ENCODE measurements around the gene SMYD3. TPM values are rescaled to one million over a fixed set of nuclear protein-coding genes. Genes with fewer than 3 reads are reported as not detected.

The SMYD3 gene
- total and polyA plus RNA-seq, 10 of the 15 experiments (the other 5 are each of a cell fraction or from before 2014, with no cell fraction given) = 18.3 to 54.0 (median 24.8) TPM

GRCh38 chr1:245810789-245811337 is 696.2 kb downstream of the SMYD3 start (continued):
- peak; percentile 66 to 67; a peak in 2 of 4 replicates for TF ChIP-seq IKZF2 (IDR thresholded peaks at IDR 0.05)

GRCh38 chr1:245810181-245810769 is 696.8 kb downstream of the SMYD3 start:
- peaks cover 45% of the 10 kb centered on the region for H3K4me1 ChIP-seq (ENCODE audit: control insufficient read depth, insufficient read depth, low read length)
- H3K27ac ChIP-seq (ENCODE audit: control insufficient read depth, insufficient read depth) = no peak overlapping the region
- DNase-seq (ENCODE audit: low read depth, low spot score) = no peak
- peak overlapping the region; percentile 19; the same call in 1 of the 2 replicates for H2AFZ ChIP-seq (ENCODE audit: control insufficient read depth, low read depth, low read length)
- ChIA-PET RAD21 (ENCODE audit: unreplicated experiment) (interaction anchor here (0.7 to 2.0 kb wide), 11 partner anchors 48 to 189 kb away, joined by 3 to 10 read pairs (median 3); no protein-coding TSS in a partner anchor), POLR2A (interaction anchor here (0.6 to 1.9 kb wide), 6 partner anchors 9 to 166 kb away, joined by 3 to 6 read pairs (median 4); no protein-coding TSS in a partner anchor), SMC1A (ENCODE audit: uncharacterized antibody, unreplicated experiment) (interaction anchor here (0.6 to 4.3 kb wide), 18 partner anchors 9 to 191 kb away, joined by 3 to 21 read pairs (median 3); no protein-coding TSS in a partner anchor), CTCF (interaction anchor here (0.7 to 3.1 kb wide), 8 partner anchors 11 to 657 kb away, joined by 3 to 14 read pairs (median 3); no protein-coding TSS in a partner anchor)
- intact Hi-C loops (cut with micrococcal nuclease; ENCODE audit: unreplicated experiment) (no loop called here), in situ Hi-C loops (cut with MboI) (no loop called here)
- ATAC-seq = peak; percentile 2; the same call in 1 of the 3 replicates
- TF ChIP-seq SMARCA5 (IDR thresholded peaks at IDR 0.05) (no peak), LARP7 (IDR thresholded peaks at IDR 0.05) (0 out of 2 replicates have a peak, but pooled peaks have one; percentile 1), PKNOX1 (IDR thresholded peaks at IDR 0.05) (no peak), BHLHE40 (IDR thresholded peaks at IDR 0.05; ENCODE audit: borderline replicate concordance in 1 of 2, low read depth in 2 of 2, low read length in 1 of 2) (no peak)
- H3K9me3 ChIP-seq (replicated peaks; ENCODE audit: control insufficient read depth, insufficient read depth, low read length) = no peaks in the 10 kb centered on the region
- BruUV-seq (replicated peaks) = no TSS peak
- H3K27me3 ChIP-seq (replicated peaks in 1 of 2; ENCODE audit: control insufficient read depth in 2 of 2, insufficient read depth in 2 of 2, low read length in 1 of 2) = no peaks in the 10 kb centered on the region
- no peak overlapping the region for H3K9ac ChIP-seq (ENCODE audit: control insufficient read depth, insufficient read depth, low read length)
- H3K4me2 ChIP-seq (ENCODE audit: control insufficient read depth, insufficient read depth) = peak overlapping the region; percentile 2; the same call in 1 of the 2 replicates
- WGBS (ENCODE audit: insufficient coverage, insufficient replicate concordance, low lambda C conversion rate, missing lambda C conversion rate) = 40% methylated on average over 6 of the region's 6 CpGs
- H3K36me3 ChIP-seq (ENCODE audit: control insufficient read depth in 2 of 2, insufficient read depth in 2 of 2, low read length in 1 of 2) = no peaks in the 10 kb centered on the region
- H4K20me1 ChIP-seq (ENCODE audit: control insufficient read depth, insufficient read depth) = no peaks in the 10 kb centered on the region
- FAIRE-seq = no peak
- H3K4me3 ChIP-seq = no peak overlapping the region
- H3K79me2 ChIP-seq (ENCODE audit: control insufficient read depth, insufficient read depth, low read length) = no peaks in the 10 kb centered on the region
